IPS DF 4.7 (cell line): ENCODE results near the gene MAP1S.

ENCODE experiments used
- DNase-seq: peaks from one replicate; pipeline ENCODE4 v3.0.0-alpha.2; 2013; ENCODE audit warnings: low spot score; ENCODE audit errors: extremely low read depth

MAP1S gene

DNA sequence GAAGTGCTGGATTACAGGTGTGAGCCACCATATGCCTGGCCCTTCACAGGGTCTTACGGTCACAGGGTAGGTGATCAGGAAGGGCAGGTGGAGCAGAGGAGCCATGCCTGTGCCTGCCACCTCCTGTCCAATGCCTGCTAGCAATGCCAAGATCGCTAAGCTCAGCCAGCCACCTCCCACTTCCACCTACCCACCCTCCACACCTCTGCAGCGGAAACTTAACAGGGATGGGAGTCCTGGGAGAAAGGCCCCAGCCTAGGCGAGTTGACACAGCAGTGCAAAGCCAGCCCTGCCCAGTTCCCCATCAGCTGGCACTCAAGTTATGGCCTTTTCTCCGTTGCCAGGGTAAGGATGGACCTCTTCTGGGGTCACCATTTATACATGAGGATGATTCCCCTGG lies 16.1 kb downstream of the MAP1S start:
- DNase-seq: no peak

DNA sequence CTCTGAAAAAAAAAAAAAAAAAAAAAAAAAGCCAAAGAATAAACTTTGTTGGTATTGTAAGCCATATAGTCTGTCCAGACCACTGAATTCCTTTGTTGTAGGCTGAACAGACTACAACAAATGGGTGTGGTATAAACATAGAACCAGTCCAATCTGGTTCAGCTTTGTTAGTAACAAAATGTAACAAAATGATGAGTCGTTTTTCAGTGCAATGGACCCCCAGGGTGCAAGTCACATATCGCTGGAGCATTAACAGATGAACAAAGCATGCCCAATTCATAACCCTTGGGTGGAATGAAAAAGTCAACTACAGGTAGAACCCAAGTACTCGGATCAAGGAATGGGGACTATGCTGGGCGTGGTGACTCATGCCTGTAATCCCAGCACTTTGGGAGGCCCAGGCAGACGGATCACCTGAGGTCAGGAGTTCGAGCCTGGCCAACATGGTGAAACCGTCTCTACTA lies 18.4 kb downstream of the MAP1S start:
- DNase-seq: no peak

DNA sequence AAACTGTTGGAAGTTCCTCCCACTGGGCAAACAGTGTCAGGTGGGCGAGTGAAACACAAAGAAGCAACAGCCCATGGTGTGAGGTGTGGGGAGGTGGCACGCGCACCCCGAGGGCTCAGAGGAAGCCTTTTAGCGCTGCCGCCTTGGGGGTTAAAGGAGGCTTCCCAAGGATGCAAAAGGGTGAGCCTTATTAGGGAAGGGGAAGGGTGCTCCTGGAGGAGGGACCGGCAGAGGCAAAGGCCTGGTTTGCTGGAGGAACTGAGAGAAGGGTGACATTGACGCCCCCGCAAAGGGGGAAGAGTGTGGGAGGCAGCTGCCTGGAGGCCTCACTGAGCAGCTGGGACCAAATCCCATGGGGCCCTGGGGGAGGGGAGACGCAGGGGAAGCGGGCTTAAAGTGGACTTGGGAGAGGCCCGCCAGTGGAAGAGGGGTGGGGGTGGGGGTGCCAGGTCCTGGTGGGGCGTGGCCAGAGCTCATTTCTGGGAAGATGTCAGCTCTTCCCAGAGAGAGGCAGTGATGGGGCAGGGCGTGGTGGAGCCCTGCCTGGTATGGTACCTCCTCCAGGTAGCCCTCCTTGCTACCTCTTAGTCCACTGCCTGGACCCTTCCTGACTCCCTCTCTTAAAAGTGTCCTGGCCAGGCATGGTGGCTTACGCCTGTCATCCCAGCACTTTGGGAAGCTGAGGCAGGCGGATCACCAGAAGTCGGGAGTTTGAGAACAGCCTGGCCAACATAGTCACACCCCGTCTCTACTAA lies 20.0 kb downstream of the MAP1S start:
- no peak for DNase-seq

DNA sequence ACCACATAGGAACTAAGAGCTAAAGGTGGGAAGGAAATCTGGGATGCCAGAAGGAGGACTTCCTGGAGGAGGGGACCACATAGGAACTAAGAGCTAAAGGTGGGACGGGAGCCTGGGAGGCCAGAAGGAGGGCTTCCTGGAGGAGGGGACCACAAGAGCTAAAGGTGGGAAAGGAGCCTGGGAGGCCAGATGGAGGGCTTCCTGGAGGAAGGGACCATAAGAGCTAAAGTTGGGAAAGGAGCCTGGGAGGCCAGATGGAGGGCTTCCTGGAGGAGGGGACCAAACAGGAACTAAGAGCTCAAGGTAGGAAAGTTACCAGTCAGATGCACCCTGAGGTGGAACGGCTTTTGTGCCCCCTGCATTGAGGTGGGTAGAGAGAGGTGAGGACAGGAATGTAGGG lies 22.2 kb downstream of the MAP1S start:
- no peak for DNase-seq

DNA sequence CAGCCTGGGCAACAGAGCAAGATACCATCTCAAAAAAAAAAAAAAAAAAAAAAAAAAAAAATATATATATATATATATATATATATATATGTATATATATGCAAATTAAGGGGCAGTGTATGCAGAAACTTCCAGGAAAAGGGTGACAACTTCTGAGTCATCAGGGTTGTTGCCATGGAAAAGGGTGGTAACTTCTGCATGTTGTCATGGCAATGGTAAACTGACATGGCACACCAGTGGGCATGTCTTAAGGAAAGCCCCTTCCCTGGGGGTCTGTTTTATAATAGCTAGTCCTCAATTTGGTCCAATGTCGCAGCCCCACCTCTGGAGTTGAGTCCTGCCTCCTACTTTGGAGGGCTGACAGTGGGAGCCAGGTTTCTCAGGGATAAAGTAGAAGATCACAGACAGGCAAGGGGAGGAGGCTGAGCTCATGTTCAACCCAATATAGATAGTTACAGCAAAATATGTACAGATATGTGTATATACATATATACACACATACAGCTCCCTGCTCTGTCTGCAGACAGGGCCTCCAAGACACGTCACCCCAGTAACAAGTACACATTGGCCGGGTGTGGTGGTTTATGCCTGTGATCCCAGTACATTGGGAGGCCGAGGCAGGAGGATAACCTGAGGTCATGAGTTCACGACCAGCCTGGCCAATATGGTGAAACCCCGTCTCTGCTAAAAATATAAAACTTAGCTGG lies 24.7 kb downstream of the MAP1S start:
- DNase-seq: no peak

DNA sequence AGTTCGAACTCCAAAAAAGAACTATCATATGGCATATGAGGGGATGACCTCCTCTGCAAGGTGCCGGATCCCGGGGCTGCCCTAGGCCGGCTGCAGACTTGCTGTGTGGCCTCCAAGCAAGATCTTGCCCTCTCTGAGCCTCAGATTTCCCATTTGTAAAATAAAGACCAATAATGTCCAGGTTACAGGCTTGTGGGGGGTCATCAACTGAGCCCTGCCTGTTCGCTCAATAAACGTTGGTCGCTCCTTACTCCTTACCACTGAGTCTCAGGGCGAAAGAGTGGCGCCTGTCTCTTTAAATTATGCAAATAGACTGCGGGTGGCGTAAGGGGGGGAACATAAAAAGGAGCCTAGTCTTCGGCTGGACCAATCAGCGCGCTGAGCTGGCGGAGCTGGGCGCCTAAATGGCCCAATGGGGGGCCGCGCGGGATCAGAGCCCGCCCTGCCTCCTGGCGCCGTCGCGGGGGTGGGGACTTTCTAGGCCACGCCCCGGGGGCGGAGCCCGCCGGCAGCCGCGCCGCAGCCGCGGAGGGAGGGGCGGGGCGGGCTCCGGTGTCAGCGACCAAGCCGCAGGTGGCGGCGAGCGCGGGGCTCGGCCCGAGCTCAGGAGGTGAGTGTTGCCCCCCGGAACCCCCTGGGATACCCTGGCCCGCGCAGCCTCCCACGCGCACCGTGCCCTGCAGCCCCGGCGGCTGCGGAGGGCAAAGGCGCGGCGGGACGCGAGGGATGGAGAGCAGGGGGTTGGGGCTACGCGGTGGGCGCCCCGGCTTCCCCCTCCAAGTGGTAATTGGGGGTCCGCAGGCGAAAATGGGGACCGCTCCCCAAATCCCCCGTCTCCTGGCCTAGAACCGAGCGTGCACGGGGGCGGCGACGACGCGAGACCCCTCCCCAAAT lies 28.2 kb downstream of the MAP1S start:
- DNase-seq: peak; percentile 80

DNA sequence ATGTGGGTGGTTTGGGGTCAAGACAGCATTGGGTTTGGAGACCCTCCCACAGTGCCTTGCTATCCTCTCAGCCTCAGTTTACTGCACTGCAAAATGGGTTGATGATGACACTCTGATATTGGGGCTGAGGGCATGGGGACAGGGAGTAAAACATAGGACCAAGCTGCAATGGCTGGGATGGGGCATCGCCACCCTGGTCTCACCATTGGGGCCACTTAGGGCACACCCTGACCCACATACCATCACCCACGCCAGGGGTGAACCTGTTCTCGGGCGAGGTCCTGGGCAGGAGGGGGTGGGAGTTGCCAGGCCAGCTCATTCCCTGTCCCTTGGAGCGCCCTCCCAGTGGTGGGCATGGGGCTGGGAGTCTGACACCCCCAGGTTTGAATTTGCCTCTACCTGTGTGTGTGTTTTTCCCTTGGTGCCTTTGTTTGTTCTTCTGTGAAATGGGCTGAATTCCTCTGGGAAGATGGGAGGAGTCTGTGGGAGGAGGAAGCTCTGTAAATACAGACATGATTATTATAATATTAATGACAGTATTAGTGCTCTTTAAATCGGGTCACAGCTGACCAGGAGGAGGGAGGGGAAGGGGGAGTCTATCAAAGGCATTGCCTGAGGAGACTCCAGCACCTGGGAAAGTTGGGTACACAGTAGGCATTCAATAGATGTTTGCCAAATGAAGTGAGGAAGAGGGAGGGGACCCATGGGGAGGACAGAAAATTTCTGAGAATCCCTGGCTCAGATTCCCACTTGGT lies 29.8 kb downstream of the MAP1S start:
- no peak for DNase-seq

DNA sequence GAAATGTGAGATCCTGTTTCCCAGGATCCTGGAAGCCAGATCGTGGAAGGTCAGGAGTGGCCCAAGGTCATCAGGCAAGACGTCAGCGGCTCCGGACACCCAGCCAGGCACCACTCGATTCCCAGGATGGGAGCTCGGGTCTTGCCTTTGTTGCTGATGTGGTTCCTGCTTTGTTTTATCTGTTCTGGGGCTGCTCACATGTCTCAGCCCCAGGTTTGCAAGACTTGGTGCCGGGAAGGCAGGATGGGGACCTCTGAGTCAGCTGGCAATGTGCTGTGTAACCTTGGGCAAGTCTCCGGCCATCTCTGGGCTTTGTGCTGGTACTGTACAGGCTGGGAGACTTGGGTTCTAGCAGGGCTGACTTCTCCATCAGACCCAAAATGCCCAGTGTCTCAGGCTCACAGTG lies 30.6 kb downstream of the MAP1S start:
- no peak for DNase-seq

DNA sequence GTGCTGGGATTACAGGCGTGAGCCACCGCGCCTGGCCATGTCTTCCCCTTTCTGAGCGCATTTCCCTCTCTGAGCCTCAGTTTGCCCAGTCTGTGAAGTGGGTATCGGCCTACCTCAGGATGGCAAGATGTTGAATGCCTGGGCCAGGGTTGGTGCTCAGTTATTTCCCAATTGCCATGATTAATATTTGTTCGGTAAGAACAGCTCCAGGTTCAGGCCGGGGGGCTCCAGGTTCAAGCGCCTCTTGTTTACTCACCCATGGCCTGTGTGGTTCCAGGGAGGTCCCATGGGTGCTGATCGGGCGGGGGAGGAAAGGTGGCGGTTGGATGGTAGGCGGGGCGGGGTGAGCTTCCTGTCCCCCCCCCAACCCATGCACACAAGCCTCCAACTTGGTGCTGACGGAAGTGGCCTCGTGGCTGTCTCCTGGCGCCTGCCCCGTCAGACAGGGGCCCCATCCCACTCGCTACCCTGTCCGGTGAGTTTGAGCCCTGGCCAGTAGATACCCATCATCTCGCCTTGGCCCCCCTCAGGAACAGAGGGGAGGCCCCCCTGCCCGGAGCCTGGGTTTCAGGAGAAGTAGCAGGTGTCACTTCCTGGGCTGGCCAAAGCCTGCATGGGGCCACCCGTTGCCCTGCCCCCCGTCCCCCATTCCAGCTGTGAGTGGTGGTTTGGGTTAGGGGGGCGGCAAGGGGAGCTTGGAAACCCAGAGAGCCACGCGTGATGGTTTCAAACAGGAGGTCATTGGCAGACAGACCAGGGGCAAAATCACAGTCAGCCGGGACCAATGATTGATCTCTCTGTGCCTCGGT lies 32.0 kb downstream of the MAP1S start, which contains the start of gene FCHO1:
TSS of gene FCHO1 (plus strand) at position 375 of the 809 bp plus-strand sequence. CDS start 3,688 bp downstream, outside the sequence.
- DNase-seq: no peak

DNA sequence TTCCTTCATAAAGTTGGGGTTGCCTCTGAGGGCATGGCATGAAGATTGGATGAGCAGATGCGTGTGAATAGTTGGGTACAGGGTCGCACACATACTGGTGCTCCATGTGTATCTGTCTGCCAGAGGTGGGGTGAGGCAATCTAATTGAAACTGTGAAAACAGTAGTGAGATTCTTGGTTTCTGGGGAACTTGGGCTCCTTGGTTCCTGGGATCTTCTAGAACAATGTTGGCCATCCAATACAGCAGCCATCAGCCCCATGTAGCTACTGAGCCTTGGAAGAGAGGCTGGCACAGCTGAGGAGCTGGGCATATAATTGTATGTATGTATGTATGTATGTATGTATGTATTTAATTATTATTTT lies 32.6 kb downstream of the MAP1S start:
- no peak for DNase-seq

DNA sequence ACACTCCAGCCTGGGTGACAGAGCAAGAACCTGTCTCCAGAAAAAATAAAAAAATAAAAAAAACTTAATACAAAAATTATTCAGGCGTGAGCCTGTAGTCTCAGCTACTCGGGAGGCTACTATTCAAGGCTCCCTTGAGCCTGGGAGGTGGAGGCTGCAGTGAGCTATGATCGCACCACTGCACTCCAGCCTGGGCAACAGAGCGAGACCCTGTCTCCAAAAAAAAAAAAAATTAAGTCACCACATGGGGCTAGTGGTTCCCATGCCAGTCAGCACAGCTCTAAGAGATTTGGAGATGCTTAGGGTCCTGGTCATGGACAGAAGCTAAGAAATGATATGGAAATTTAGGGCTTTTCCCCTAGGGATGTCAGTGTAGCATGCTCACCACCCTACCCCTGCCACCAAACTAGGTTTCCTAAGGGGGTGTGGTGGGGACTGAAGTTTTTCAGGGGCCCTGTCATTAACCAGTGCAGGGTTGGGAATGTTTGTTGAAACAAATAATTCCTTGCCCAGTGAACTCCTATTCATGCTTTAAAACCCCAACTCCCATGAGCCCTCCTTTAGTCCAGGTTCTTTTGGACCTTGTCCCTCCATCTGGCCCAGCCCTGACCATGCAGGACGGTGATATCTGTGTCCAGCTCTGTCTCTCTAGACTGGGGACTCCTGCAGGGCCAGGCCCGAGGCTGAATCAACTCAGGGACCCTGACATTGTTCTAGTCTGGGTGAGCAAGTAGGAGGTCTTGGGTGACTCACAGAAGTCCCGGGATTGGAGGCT lies 33.8 kb downstream of the MAP1S start:
- DNase-seq: no peak

DNA sequence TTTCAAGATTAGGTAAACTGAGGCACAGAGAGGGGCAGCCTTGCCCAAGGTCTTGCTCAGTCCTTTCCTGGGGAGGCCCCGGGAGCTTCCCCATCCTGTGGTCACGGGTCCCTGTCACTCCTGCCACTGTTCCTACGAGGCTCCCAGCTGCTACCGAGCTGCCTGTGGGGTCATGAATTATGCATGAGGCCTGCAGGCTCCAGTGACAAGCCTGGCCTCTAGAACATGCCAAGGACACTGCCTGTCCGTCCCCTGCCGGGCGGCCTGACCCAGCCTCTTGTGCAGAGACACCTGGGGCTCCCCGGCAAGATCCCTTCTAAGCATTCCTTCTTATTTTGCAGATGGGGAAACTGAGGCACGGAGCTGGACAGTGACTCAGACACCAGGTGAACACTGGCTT lies 34.7 kb downstream of the MAP1S start:
- no peak for DNase-seq

DNA sequence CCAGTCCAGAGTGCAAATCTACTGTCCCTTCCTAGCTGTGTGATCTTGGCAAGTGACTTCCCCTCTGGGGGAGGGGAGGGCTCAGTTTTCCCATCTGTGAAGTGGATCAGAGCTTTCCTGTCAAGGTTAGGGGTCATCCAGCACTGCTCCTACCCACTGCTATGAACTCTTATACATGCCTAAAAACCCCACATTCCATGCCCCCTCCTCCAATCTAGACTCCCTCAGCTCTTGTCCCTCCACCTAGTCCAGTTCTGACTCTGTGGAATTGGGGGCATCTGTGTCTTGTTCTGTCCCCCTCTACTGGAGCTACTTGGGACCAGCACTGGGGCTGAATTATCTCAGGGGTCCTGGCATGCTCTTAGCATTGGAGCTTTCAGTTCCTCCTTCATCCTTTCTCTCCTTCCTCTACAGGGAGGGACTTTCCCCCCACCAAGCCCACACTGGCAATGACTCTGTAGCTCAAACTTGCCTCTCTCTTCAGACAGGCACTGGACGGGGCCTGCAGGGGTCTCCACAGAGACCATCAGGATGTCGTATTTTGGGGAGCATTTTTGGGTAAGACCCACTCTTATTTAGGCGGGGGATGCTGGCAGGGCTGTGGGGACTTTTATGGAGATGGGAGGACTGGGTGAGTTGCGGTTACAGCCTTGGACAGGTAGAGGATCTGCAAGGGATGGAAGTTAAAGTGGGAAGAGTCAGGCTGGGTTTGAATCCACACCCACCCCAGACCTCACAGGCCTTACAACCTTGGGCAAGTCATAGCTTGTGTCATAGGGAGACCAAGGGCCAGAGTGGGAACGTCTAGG lies 35.6 kb downstream of the MAP1S start:
- DNase-seq: no peak

DNA sequence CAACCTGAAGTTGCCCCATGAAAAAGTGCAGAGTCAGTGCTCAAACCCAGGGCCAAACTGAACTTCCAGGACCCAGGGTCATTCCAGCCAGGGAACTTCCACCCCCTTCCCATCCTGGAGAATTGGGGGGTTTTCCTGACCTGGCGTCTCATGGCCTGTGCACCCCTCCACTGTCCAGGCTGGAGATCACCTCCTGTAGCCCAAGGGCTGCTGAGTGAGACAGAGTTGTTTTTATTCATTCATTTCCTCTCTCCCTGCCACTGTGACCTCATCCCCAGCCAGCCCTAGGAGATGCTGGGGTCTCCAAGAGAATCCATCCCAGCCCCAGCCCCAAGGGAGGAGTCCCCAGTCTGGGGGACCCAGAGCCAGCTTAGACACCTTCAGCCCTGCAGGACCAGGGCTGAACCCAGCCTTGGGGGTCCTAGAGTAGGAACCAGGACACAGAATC lies 36.2 kb downstream of the MAP1S start:
- DNase-seq: no peak

DNA sequence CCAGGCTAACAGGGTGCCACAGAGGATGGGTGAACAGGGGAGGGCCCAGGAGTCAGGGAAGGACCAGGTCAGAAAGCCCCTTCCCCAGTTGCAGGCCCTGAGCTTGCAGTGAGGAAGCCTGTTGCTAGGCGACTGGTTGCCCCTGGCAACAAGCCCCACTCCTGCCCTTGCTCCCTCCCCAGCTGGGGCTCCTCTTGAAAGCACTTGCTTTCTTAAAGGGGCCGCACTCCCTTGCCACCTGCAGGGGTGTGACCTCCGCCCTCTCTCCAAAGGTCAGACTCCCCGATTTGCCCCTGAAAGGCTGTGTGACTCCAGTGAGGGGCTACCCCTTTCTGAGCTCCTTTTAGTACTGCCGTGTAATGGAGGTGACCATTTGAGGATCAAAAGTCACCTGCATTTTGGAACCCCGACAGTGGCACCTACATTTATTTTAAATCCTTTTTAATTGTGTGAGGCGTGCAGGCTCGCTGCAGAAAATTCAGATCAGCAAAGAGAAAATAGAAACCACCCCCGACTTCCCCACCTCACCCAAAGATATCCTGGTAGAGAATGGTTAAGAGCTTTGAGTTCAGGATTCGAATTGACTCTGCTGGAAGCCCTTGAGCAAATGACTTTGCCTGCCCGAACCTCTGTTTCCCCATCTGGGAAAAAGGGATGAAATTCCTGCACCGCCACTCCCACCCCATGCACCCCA lies 36.8 kb downstream of the MAP1S start:
- DNase-seq: no peak

DNA sequence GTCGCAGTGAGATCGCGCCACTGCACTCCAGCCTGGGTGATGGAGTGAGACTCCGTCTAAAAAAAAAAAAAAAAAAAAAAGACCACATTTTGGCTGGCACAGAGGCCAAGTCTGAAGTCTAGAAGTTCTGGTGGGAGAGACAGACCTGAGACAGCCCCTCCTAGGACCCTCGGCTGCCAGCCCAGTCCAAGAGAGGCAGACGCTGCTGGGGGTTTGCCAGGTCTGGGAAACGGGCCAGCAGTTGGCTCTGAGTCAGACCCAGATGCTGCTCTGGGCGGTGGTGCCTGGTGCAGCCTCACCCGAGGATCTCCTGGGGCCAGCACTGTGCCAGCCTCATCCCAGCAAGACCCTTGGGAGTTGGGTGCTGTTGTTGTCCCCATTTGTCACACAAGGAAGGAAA lies 37.8 kb downstream of the MAP1S start:
- DNase-seq: no peak

DNA sequence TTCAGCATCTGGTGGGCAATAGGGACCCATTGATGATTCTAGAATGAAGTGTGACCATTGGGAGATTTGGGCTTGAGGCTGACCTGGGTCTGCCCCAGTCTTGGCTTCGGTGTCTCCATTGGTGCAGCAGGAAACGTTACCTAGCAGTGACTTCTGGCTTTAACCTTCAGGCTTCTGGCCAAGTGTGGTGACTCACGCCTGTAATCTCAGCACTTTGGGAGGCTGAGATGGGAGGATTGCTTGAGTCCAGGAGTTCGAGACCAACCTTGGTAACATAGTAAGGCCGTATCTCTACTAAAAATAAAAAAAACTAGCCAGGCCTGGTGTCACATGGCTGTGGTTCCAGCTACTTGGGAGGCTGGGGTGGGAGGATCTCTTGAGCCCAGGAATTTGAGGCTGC lies 39.2 kb downstream of the MAP1S start:
- DNase-seq: no peak

DNA sequence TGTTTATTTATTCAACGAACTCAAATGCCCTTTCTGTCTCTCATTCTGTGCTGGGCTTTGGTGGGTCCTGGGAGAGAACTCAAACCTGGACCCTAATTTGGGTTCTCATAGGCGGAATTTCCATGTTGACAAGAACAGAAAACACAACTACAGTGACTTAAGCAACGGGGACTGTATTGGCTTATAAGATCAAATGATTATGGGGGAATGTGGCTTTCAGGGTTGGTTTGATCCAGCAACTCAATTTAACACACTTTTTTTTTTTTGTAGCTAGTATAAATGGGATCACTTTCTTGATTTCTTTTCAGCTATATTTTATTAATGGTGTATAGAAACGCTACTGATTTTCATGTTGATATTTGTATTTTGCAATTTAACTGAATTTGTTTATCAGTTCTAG lies 41.9 kb downstream of the MAP1S start:
- no peak for DNase-seq
